Breast epithelium (tissue), 3 donors: Measurements from ENCODE around the gene AHI1.

Experiments
- CTCF ChIP-seq, 3 donors: fragments of 450-650 bp; IDR thresholded peaks; one replicate each; pipeline ENCODE4 v1.5.1; 2016 to 2017; ENCODE audit warnings: antibody characterized with exemption in 3 of 3, mild to moderate bottlenecking in 3 of 3, moderate library complexity in 3 of 3
- POLR2AphosphoS5 ChIP-seq, 3 donors: sonication (generic); formaldehyde crosslinking; IDR thresholded peaks; one replicate each; pipeline ENCODE4 v1.6.1; 2017; ENCODE audit warnings: antibody characterized with exemption in 3 of 3

DNA sequence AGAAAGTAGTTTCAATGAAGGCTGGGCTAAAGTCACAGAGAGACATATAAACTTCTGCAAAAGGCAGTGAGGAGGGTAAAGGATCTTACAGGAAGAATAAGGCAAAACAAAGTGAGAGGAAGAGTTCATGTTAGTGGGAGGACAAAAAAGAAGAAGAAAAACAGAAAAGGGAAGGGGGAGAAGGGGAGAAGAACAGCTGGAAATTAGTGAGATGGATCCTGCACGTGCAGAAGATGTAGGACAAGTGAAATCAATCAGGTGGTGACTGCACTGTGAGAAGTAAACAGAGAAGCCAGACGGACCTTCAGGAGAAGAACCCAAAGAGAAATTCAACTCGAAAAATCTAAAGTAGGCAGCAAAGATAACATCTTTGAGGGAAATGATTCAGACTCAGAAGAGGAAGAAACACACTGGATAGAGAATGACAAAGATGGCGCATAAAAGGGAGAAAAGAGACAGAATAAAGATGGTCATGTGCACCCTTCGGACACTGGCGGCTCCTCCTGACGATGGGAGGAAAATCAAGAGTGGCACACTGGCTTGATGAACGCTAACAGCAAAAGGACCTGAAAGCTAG is 210.5 kb downstream of the AHI1 start:
- TF ChIP-seq CTCF (IDR thresholded peaks at IDR 0.05): no peak
- no peak for TF ChIP-seq POLR2AphosphoS5 (IDR thresholded peaks at IDR 0.05)
